HG03175 (cell line): ENCODE results near the gene GFRA1.

Source experiments
- ATAC-seq: cut with Tn5 transposase; IDR thresholded peaks from one replicate; pipeline ENCODE4 v1.9.1; 2021; ENCODE audit warnings: mild to moderate bottlenecking, moderate library complexity; ENCODE audit not compliant: unreplicated experiment

GFRA1 gene

GRCh38 chr10:116272440-116273283 lies at the start of gene GFRA1:
Gene GFRA1 (minus strand): TSS chr10:116273206. CDS start chr10:116272029, 1,177 bp downstream.
- no peak for ATAC-seq

- no peak for ATAC-seq
These were observed 43.5 kb upstream of the GFRA1 start for GRCh38 chr10:116316503-116316902.

GRCh38 chr10:116312548-116312947 lies 39.5 kb upstream of the GFRA1 start:
- no peak for ATAC-seq

GRCh38 chr10:116311706-116312490 lies 38.9 kb upstream of the GFRA1 start:
- no peak for ATAC-seq

GRCh38 chr10:116311016-116311415 lies 38.0 kb upstream of the GFRA1 start:
- ATAC-seq = no peak

- no peak for ATAC-seq
These were observed 34.4 kb upstream of the GFRA1 start for GRCh38 chr10:116307455-116307854.

- ATAC-seq = no peak
These were observed 33.8 kb upstream of the GFRA1 start for GRCh38 chr10:116306847-116307246.

GRCh38 chr10:116304923-116305322 lies 31.9 kb upstream of the GFRA1 start:
- ATAC-seq = no peak

GRCh38 chr10:116300542-116300941 lies 27.5 kb upstream of the GFRA1 start:
- ATAC-seq = no peak

- no peak for ATAC-seq
These were observed 25.6 kb upstream of the GFRA1 start for GRCh38 chr10:116298586-116298985.

GRCh38 chr10:116296291-116296721 lies 23.3 kb upstream of the GFRA1 start:
- ATAC-seq = no peak

GRCh38 chr10:116292493-116292892 lies 19.5 kb upstream of the GFRA1 start:
- ATAC-seq = no peak

- ATAC-seq = no peak
These were observed 16.6 kb upstream of the GFRA1 start for GRCh38 chr10:116289652-116290051.

- no peak for ATAC-seq
These were observed 15.0 kb upstream of the GFRA1 start for GRCh38 chr10:116287906-116288501.

- ATAC-seq = no peak
These were observed 13.7 kb upstream of the GFRA1 start for GRCh38 chr10:116286626-116287200.

GRCh38 chr10:116281775-116282174 lies 8.8 kb upstream of the GFRA1 start:
- no peak for ATAC-seq

GRCh38 chr10:116278846-116279245 lies 5.8 kb upstream of the GFRA1 start:
- no peak for ATAC-seq

- ATAC-seq = no peak
These were observed 4.0 kb upstream of the GFRA1 start for GRCh38 chr10:116276981-116277380.

GRCh38 chr10:116274064-116274904 lies 1.3 kb upstream of the GFRA1 start:
- ATAC-seq = no peak
